Stimulated activated CD4-positive, alpha-beta T cell treated with anti-CD3 and anti-CD28 coated beads, Interleukin-4, amount 100 ng/mL, for 48 hours (primary cell): ENCODE measurements around the gene OVOL1.
"Not testable (repeated sequence)": the region's sequence is repeated elsewhere in the genome, so short reads cannot be mapped to it uniquely, and the experiment has no call there.

Source experiments
- DNase-seq, 2 donors: peaks; one replicate each; pipeline ENCODE4 v3.0.0-alpha.2; 2020; ENCODE audit warnings: low read depth in 2 of 2

Gene OVOL1

DNA sequence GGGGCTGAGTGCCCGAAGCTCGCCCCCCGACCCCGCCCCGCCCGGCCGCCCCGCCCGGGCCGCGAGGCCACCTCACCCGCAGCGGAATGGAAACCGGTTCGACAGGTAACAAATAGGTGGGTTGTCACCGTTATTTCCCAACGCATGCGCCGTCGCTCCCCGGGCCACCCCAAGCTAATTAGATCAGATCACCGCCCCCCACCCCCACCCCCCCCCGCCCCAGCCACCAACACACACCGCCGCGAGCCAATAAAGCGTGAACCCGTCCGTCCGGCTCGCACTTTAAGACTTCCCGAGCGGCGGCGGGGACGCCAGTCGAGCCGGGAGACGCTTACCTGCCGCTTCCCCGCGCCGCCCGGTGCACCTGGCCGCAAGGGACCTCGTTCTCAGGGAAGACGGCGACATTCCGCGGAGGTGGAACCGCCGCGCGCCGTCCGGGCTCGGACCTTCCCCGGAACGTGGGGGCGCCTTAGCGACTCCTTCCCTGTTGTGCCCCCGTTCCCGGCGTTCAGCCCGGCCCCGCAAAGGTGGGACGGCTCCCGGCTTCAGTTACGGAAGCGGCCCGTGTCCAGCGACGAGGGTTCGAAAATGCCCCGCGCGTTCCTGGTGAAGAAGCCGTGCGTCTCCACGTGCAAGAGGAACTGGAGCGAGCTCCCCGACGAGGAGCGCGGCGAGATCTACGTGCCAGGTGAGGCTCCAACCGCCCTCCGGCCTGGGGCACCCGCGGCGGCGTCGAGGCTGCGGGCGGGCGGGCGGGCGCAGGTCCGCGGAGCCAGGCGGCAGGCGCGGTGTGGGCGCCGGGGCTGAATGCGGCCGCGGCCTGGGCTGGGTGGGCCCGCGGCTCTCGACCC, at the start of gene OVOL1:
OVOL1 (plus strand) TSS at position 278 of the 851 bp plus-strand sequence; CDS start at position 589, 311 bp downstream.
- DNase-seq: no peak

DNA sequence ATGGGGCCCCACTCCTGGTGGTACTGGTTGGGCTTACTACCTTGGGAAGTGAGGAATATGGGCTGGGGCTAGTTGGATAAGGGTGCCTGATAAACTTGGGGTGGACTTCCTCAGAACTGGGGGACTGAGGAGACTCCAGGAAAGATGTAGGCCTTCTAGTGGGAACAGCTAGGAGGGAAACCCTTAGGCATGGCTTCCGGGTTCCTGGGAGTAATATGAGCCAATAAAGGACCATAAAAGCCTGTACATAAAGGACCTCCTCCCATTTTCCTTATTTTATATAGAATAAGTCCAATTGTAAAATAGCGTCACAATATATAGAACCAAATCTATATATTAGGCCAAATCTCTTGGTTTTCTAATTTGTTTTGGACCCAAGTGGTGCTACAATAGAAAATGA, 47.8 kb upstream of the OVOL1 start:
- DNase-seq: no peak

DNA sequence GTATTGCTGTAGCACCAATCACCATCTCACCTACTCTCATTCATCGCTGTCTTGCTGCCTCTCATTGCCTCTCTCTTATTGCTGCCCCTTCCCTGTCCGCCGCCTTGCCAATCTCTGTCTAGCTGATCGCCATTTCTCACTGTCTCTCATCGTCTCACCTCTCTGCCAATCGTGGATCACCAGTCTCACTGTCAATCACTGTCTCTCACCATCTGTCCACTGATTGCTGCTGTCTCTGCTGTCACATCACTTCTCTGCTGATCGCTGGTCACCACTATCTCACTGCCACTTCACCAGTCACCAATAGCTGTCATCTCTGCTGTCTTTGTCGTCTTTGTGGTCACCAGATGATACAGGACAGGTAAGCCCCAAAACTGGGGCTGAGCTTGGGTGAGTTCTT, 45.7 kb upstream of the OVOL1 start:
- DNase-seq: no peak

DNA sequence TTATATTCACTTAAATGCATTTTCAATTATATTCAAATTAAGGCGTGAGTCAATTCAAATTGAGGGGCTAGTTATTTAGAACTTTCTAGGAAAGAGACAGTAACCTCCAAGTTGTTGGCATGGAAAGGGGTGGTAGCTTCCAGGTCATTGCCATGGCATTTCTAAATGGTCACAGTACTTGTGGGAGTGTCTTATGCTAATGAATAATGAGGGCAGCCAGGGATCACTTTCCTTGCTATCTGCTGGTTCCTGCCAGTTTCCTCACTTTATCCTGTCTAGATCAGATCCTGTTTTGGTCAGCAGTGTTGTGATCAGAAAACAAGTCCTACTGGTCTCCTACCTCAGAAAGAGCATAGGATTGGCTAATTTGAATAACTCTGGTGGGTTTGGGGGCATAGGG, 44.5 kb upstream of the OVOL1 start:
- no peak for DNase-seq

DNA sequence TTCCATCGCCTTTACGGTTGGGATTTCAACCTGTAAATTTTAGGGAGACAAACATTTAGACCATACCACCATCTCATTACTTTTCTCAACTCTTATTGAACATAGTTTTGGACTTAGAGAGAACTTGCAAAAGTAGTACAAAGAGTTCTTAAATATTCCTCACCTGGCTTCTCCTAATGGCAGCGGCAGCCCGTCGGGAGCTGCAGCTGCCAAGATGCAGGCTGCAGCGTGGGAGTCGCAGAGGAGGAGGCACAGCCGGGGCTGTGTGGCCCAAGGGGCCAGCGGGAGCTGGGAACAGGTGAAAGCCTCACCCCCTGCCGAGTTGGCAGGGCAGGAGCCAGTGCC, 43.2 kb upstream of the OVOL1 start:
- DNase-seq: no peak

DNA sequence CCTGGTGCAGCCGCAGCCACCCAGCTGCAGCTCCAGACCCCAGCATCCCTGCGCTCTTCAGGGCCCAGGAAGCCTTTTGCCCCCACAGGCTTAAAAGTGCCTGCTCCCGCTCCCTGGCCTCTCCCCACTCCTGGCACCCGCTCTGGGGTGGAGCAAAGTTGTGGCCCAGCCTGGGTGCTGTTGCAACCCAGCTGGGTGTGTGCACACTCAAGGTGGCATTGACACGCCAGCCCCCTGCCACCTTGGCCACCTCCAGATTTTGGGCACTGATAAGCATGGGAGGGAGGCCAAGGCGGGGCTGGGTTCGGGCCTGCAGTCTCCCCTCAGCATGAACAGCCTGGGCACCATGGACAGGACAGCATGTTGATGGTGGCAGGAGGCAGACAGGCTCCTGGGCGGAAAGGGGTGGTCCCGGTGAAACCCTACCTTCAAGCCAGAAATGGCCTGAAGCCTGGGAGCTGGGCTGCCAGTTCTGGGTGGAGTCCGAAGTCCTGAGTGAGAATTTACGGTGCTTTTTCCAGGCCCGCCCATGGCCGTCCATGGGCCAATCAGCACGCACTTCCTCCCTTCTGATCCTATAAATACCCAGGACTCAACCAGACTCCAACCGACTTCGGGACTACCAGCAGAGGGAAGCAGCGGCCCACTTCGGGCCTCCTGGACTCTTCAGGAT, 42.7 kb upstream of the OVOL1 start:
- no peak for DNase-seq

DNA sequence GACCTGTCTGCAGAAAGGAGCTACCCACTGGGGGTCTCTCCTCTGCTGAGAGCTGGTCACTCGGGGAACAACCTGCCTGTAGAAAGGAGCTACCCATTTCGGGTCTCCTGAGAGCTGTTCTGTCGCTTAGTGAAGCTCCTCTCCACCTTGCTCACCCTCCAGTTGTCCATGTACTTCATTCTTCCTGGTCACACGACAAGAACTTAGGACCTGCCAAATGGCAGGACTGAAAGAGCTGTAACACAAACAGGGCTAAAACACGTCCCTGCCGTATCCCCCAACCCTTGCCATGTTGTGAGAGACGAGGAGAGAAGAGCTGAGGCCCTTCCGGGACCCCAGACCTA, 42.2 kb upstream of the OVOL1 start:
- DNase-seq: no peak

DNA sequence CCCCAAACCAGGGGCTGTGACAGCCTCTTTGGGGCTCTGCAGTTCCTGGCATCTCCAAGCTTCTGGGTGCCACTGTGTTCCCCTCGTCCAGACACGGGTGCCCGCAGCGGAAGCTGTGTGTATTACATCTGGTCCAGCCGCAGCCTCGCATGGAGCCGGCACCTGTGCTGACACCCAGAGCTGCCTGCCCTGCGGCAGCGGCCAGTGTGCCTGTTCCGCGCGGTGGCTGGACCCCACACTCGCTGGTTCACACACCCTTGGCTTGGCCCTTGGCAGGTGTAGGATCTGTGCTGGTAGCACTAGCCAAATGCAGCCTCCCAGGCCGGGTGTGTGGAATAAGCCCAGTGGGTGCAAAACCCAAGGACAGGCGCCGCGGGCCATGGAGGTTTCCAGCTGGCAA, 41.8 kb upstream of the OVOL1 start:
- no peak for DNase-seq

DNA sequence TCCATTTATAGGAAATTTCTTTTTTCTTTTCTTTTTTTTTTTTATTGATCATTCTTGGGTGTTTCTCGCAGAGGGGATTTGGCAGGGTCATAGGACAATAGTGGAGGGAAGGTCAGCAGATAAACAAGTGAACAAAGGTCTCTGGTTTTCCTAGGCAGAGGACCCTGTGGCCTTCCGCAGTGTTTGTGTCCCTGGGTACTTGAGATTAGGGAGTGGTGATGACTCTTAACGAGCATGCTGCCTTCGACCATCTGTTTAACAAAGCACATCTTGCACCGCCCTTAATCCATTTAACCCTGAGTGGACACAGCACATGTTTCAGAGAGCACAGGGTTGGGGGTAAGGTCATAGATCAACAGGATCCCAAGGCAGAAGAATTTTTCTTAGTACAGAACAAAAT, 24.7 kb upstream of the OVOL1 start:
- not testable (repeated sequence) for DNase-seq

DNA sequence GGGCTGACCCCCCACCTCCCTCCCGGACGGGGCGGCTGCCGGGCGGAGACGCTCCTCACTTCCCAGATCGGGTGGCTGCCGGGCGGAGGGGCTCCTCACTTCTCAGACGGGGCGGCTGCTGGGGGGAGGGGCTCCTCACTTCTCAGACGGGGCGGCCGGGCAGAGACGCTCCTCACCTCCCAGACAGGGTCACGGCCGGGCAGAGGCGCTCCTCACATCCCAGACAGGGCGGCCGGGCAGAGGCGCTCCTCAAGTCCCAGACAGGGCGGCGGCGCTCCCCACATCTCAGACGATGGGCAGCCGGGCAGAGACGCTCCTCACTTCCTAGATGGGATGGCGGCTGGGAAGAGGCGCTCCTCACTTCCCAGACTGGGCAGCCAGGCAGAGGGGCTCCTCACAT, 24.0 kb upstream of the OVOL1 start:
- DNase-seq: not testable (repeated sequence)

DNA sequence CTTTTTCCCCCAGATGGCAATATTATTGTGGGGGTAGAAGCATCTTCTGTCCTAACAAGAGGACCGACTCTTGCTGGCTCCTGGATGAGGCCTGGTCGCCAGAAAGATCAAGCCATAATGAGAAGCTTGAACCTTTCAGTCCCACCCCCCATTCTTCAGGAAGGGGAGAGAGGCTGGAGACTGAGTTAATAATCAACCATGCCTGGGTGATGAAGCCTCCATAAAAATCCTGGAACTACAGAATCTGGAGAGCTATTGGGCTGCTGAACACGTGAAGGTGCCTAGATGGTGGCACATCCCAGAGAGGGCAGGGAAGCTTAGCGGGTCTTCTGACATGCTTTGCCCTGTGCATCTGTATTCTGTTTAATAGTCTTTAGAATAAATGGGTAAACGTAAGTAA, 22.4 kb upstream of the OVOL1 start:
- no peak for DNase-seq

DNA sequence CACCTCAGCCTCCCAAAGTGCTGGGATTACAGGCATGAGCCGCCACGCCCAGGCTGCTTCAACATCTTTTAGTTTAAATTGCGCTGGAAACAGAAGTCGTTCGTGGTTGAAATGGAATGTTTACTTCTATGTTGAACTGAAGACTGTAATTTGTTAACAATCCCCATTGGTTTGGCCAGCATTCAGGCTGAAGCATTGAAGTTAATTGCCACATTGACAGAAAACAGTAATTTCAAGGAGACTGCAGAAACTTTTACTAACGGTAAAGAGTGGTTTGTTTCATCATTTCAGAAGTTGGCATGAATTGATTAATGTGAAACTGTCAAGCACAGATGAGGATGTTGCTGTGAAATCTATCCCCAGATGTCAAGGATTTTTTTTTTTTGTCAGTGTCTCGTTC, 20.3 kb upstream of the OVOL1 start:
- DNase-seq: no peak

DNA sequence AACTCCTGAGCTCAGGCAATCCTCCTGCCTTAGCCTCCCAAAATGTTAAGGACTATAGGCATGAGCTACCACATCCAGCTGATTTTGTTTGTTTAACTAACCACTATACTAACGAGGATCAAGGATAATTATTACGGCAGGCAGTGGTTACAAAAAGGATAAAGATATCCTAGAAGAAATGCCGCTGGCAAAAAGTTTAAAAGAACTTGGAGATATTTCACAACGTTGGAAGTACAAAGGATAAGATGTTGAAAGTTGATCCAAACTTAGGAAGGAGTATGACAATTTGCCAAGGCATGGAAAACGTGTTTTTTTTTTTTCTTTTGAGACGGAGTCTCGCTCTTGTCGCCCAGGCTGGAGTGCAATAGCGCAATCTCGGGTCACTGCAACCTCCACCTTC, 19.5 kb upstream of the OVOL1 start:
- no peak for DNase-seq

DNA sequence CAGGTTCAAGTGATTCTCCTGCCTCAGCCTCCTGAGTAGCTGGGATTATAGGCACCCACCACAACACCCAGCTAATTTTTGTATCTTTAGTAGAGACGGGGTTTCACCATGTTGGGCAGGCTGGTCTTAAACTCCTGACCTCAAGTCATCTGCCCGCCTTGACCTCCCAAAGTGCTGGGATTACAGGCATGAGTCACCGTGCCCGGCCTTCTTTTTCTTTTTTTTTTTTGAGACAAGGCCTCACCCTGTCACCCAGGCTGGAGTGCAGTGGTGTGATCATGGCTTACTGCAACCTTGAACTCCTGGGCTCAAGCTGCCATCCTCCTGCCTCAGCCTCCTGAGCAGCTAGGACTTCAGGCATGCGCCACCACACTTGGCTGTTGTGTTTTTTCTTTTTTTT, 19.1 kb upstream of the OVOL1 start:
- DNase-seq: not testable (repeated sequence)

DNA sequence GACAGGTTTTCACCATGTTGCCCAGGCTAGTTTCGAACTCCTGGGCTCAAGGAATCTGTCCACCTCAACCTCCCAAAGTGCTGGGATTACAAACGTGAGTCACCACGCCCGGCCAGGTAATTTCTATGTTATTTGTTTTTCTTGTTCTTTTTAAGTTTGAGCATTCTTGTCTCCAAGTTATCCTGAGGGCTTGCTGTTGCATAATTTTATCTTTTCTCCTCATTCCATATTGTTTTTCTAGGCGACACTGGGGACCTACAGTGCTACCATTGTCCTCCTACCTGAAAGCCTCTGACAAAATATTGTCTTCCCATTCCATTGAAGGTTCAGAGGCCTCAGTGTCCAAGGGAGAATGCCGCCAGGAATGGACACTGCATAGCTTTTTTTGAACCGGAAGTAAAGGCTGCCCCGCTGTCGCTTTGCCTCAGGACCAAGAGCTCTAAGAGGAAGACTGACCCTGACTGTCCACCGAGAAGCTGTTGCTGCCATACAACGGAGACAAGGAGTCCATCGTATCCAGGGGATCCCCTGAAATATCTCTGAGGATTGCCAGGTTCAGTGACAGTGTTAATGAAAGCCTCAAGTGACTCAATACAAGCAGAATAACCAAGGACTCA, 15.8 kb upstream of the OVOL1 start:
- DNase-seq: no peak

DNA sequence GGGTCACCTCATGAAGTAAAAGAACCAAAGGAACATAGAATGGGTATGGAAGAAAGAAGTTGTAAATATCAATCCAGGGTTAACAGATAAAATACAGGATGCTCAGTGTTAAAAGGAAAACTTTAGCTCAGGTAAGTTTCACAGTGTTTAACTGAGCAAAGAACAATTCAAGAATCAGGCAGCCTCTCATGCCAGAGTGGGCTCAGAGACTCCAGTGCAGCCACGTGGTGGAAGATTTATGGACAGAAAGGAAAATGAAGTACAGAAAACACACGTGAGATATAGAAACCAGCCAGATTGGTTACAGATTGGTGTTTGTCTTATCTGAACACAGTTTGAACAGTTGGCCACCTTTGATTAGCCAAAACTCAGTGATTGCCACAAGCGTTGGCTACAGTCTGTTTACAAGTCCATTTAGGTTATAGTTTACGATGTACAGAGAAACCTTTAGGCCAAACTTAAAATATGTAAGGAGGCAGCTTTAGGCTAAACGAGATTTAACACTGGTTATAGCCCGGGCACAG, 15.2 kb upstream of the OVOL1 start:
- no peak for DNase-seq

DNA sequence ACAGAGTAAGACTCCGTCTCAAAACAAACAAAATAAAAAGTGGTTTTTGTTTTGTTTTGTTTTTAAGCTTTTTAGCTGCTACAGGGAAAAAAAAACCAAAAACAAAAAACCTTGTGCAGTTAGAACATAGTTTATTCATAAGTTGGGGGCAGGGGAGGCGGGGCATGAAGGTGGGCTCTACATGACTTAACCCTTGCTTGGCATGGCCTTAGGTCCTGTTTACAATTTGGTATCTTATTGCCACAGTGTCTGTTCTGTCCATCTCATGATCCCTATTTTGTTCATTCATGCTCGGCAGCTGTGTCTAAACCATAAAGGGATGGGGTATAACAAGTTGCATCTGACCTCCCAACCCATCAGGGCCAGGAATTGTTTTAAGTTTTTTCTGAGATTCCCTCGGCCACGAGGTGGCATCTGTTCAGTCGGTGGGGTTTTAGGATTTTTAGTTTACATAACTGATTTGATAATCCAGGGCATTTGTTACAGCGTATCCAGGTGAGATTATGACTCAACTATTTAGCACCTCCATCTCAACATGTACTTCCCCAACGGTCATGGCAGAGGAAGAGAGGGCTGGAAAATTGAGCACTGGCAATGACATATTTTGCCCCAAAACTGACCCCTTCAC, 13.0 kb upstream of the OVOL1 start:
- DNase-seq: no peak

DNA sequence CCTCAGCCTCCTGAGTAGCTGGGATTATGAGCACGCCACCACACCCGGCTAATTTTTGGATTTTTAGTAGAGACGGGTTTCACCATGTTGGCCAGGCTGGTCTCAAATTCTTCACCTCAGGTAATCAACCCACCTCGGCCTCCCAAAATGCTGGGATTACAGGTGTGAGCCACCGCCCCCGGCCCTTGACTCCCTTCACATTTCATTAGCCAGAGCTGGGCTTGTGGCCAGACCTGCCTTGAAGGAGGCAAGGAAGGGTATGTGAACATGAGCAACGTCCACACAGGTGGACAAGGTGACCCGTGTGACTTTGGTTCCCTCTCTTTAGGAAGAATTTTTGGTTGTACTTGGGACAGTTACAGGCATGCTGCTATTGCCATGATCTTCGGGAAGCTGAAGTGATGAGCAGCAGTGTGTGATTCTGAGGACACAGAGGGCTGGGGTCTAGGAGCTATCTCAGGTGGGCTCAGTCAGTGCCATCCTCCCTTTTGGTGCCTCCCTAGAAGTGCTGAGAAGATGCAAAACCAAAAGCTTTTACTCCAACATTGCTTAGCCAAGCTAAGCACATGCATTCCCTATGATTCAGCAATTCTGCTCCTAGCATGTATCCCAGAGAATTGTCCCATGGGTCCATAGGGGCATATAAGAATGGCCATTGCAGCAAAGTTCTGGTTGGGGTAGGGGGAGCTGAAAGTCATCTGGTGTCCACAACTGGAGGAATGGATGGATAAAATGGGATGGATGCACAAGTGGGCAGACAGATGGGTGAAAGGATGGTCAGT, 12.1 kb upstream of the OVOL1 start:
- DNase-seq: no peak

DNA sequence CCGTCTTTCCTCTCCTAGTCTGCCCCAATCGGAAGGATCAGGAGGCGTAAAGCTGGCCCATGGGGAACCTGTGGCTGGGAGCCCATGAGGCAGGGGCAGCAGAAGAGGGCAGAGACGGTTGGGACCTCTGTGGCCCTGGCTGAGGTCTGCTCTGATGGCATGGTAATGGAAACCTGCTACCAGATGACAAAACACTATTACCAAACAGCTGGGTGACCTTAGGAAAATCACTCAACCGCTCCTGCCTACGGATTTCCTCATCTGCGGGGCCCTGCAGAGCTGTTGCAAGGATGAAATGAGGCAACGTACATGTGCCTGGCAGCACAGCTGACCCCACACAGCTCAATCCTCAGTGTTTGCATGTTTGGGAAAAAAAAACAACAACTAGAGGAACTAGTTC, 10.7 kb upstream of the OVOL1 start:
- DNase-seq: no peak

DNA sequence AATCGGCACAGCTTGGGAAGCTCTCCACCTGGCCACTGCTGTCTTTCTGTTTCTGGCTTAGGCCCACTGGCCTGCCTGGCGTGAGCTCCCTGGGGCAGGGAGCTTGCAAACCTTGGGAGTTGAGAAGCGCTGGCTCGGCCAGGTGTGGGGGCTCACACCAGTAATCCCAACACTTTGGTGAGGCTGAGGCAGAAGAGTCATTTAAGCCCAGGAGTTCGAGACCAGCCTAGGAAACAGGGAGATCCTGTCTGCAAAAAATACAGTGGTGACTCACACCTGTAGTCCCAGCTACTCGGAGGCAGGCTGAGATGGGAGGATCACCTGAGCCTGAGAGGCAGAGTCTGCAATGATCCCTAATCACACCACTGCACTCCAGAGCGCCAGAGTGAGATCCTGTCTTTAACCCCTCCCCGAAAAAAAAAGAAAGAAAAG, 10.1 kb upstream of the OVOL1 start:
- no peak for DNase-seq

DNA sequence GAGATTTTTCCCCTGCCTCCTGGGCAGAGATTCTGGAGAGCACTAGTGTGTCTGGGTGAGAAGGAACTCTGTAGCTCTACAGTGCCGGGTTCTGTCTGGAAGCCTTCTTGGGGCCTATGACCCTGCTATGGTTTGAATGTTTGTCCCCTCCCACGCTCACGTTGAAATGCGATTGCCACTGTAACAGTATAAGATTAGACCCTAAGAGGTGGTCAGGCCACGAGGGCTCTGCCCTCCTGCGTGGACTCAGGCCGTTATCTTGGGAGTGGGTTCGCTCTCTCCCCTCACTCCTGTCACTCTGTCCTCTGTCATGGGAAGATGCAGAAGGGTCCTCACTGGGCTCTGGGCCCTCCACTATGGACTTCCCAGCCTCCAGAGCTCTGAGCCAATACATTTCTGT, 9.6 kb upstream of the OVOL1 start:
- DNase-seq: no peak
